ENCODE measurements around the gene GAMT. TPM values are rescaled to one million over a fixed set of nuclear protein-coding genes. Genes with fewer than 3 reads are reported as not detected.

Gene GAMT
- total and polyA plus RNA-seq, 2 of the 13 experiments (the other 11 are each of a cell fraction or from before 2014, with no cell fraction given) = 115 to 124 TPM

- Histone ChIP-seq H3K9ac (ENCODE audit: insufficient read depth, low read depth, low read length) (no peak overlapping the region), H3K79me2 (ENCODE audit: insufficient read depth, low read length) (peaks cover 2% of the 10 kb centered on the region), H3K4me2 (ENCODE audit: low read depth, low read length) (peak overlapping the region; percentile 56), H3K4me1 (ENCODE audit: insufficient read depth, low read length) (peaks cover 22% of the 10 kb centered on the region), H3K9me3 (ENCODE audit: low read length) (no peaks in the 10 kb centered on the region), H3K4me3 (replicated peaks in 1 of 3; ENCODE audit: insufficient read depth in 1 of 3, low read depth in 2 of 3, low read length in 3 of 3) (peak overlapping the region; percentile 12 to 78 (median 64); a peak in 3 of 6 replicates), H3K36me3 (replicated peaks in 1 of 2; ENCODE audit: control insufficient read depth in 1 of 2, insufficient read depth in 2 of 2, low read length in 2 of 2) (peaks cover 2 to 14% of the 10 kb centered on the region in 2 experiments; a peak in 4 of 5 replicates), H3K27me3 (ENCODE audit: control insufficient read depth in 1 of 2, insufficient read depth in 2 of 2, low read length in 2 of 2) (peaks cover 9 to 46% of the 10 kb centered on the region in 2 experiments), H2AFZ (ENCODE audit: low read length) (no peak overlapping the region), H3K27ac (ENCODE audit: extremely low read length, insufficient read depth, low read length) (no peak overlapping the region), H4K20me1 (ENCODE audit: insufficient read depth, low read length) (peaks cover 26% of the 10 kb centered on the region; the same call in 1 of the 2 replicates)
- no peak for DNase-seq (ENCODE audit: low spot score)
- no peak for FAIRE-seq
- no TSS peak for BruUV-seq (replicated peaks)
- CTCF ChIA-PET (ENCODE audit: low intra/inter-chr PET ratio, low total read pairs) = no interaction called here
- POLR2A ChIA-PET = interaction anchor here (0.6 to 1.7 kb wide), 3 partner anchors 21 to 145 kb away, joined by 3 read pairs; no protein-coding TSS in a partner anchor
- in situ Hi-C loops (cut with HindIII; ENCODE audit: extremely low pct_ligation_motif_present, low pct_unique_long_range_greater_than_20kb) = no loop called here
- intact Hi-C loops (cut with micrococcal nuclease; ENCODE audit: unreplicated experiment) = no loop called here
- ATAC-seq = peak; percentile 30
- WGBS (ENCODE audit: low lambda C conversion rate) = no CpG with 5 or more reads among the region's 99 CpGs
- TF ChIP-seq SP140L (CRISPR knock-in tag; IDR thresholded peaks at IDR 0.05; ENCODE audit: borderline replicate concordance) = no peak
- TF ChIP-seq, protein P1, sequence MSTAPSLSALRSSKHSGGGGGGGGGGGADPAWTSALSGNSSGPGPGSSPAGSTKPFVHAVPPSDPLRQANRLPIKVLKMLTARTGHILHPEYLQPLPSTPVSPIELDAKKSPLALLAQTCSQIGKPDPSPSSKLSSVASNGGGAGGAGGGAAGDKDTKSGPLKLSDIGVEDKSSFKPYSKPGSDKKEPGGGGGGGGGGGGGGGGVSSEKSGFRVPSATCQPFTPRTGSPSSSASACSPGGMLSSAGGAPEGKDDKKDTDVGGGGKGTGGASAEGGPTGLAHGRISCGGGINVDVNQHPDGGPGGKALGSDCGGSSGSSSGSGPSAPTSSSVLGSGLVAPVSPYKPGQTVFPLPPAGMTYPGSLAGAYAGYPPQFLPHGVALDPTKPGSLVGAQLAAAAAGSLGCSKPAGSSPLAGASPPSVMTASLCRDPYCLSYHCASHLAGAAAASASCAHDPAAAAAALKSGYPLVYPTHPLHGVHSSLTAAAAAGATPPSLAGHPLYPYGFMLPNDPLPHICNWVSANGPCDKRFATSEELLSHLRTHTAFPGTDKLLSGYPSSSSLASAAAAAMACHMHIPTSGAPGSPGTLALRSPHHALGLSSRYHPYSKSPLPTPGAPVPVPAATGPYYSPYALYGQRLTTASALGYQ (CRISPR knock-in tag; IDR thresholded peaks at IDR 0.05) = no peak
- TF ChIP-seq ZBTB3 (CRISPR knock-in tag; IDR thresholded peaks at IDR 0.05; ENCODE audit: borderline replicate concordance, low read depth) = no peak
- 0 out of 2 replicates have a peak, but pooled peaks have one; percentile 6 for TF ChIP-seq ZNF547 (CRISPR knock-in tag; IDR thresholded peaks at IDR 0.05)
- TF ChIP-seq SP5 (CRISPR knock-in tag; IDR thresholded peaks at IDR 0.05; ENCODE audit: borderline replicate concordance, low read depth) = 0 out of 2 replicates have a peak, but pooled peaks have one; percentile 16
- TF ChIP-seq ZSCAN25 (CRISPR knock-in tag; IDR thresholded peaks at IDR 0.05) = no peak
- TF ChIP-seq, protein P2, sequence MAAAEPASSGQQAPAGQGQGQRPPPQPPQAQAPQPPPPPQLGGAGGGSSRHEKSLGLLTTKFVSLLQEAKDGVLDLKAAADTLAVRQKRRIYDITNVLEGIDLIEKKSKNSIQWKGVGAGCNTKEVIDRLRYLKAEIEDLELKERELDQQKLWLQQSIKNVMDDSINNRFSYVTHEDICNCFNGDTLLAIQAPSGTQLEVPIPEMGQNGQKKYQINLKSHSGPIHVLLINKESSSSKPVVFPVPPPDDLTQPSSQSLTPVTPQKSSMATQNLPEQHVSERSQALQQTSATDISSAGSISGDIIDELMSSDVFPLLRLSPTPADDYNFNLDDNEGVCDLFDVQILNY (CRISPR knock-in tag; conservative IDR thresholded peaks at IDR 0.05) = no peak
- no peak for TF ChIP-seq ZBTB7A (CRISPR knock-in tag; IDR thresholded peaks at IDR 0.05)
- TF ChIP-seq MTF2 (CRISPR knock-in tag; IDR thresholded peaks at IDR 0.05; ENCODE audit: borderline replicate concordance) = 0 out of 2 replicates have a peak, but pooled peaks have one; percentile 73
- TF ChIP-seq, protein P3, sequence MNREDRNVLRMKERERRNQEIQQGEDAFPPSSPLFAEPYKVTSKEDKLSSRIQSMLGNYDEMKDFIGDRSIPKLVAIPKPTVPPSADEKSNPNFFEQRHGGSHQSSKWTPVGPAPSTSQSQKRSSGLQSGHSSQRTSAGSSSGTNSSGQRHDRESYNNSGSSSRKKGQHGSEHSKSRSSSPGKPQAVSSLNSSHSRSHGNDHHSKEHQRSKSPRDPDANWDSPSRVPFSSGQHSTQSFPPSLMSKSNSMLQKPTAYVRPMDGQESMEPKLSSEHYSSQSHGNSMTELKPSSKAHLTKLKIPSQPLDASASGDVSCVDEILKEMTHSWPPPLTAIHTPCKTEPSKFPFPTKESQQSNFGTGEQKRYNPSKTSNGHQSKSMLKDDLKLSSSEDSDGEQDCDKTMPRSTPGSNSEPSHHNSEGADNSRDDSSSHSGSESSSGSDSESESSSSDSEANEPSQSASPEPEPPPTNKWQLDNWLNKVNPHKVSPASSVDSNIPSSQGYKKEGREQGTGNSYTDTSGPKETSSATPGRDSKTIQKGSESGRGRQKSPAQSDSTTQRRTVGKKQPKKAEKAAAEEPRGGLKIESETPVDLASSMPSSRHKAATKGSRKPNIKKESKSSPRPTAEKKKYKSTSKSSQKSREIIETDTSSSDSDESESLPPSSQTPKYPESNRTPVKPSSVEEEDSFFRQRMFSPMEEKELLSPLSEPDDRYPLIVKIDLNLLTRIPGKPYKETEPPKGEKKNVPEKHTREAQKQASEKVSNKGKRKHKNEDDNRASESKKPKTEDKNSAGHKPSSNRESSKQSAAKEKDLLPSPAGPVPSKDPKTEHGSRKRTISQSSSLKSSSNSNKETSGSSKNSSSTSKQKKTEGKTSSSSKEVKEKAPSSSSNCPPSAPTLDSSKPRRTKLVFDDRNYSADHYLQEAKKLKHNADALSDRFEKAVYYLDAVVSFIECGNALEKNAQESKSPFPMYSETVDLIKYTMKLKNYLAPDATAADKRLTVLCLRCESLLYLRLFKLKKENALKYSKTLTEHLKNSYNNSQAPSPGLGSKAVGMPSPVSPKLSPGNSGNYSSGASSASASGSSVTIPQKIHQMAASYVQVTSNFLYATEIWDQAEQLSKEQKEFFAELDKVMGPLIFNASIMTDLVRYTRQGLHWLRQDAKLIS (CRISPR knock-in tag; IDR thresholded peaks at IDR 0.05) = no peak
- TF ChIP-seq CREM (IDR thresholded peaks at IDR 0.05) = no peak
- TF ChIP-seq CREM (CRISPR knock-in tag; IDR thresholded peaks at IDR 0.05) = no peak
- TF ChIP-seq MED8 (CRISPR knock-in tag; IDR thresholded peaks at IDR 0.05; ENCODE audit: insufficient replicate concordance) = no peak
- no peak for TF ChIP-seq ZNF841 (CRISPR knock-in tag; IDR thresholded peaks at IDR 0.05; ENCODE audit: borderline replicate concordance)
- TF ChIP-seq ZFP82 (CRISPR knock-in tag; IDR thresholded peaks at IDR 0.05; ENCODE audit: borderline replicate concordance) = no peak
- TF ChIP-seq FOXP1 (IDR thresholded peaks at IDR 0.05) = no peak
- no peak for TF ChIP-seq FOXP1 (CRISPR knock-in tag; IDR thresholded peaks at IDR 0.05)
- no peak for TF ChIP-seq SYNCRIP (IDR thresholded peaks at IDR 0.05; ENCODE audit: insufficient read depth, low read depth, low read length)
- TF ChIP-seq ATF7-NPFF (CRISPR knock-in tag; IDR thresholded peaks at IDR 0.05; ENCODE audit: low read depth) = no peak
Observed at GRCh38 chr19:1445932-1446712, 44.8 kb upstream of the GAMT start.

All from HepG2 (cell line).